GM18951 (cell line): ENCODE results near the gene BMPR2.

Experiments
- POLR2A ChIP-seq: IDR thresholded peaks from 4 replicates; pipeline ENCODE4 v1.6.1; 2011; ENCODE audit warnings: mild to moderate bottlenecking; ENCODE audit not compliant: insufficient read length, insufficient read depth; ENCODE audit errors: extremely low read depth
- in situ Hi-C: fragments of 300-500 bp; cut with MboI; formaldehyde crosslinking; loops from one replicate; pipeline ENCODE4 v1.12.0; 2022; ENCODE audit warnings: low sequenced_read_pairs, mixed read lengths, inconsistent platforms; ENCODE audit not compliant: unreplicated experiment

Gene BMPR2

GRCh38 chr2:202555356-202555755 lies 179.2 kb downstream of the BMPR2 start:
- no peak for TF ChIP-seq POLR2A
- in situ Hi-C loops = no loop called here

DNA sequence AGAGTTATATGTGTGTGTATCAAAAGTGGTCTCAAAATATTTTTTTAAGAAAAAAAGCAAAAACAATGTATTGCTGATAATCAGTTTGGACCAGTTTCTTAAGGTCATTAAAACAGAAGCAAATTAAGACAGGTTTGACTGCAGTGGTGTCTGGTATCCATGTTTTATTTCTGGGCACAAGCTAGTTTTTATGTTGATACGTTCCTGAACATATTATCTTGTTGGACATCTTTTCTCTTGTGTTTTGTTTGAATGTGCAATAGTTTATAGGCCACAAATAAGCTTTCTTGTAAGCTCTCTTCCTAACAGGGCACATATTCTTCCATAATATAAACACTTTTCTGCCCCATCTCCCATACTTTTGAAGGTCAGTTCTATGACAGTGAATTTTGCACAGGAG lies 184.1 kb downstream of the BMPR2 start:
- in situ Hi-C loops = no loop called here
- no peak for TF ChIP-seq POLR2A

GRCh38 chr2:202564226-202564625 lies 188.1 kb downstream of the BMPR2 start:
- in situ Hi-C loops = no loop called here
- TF ChIP-seq POLR2A = no peak

DNA sequence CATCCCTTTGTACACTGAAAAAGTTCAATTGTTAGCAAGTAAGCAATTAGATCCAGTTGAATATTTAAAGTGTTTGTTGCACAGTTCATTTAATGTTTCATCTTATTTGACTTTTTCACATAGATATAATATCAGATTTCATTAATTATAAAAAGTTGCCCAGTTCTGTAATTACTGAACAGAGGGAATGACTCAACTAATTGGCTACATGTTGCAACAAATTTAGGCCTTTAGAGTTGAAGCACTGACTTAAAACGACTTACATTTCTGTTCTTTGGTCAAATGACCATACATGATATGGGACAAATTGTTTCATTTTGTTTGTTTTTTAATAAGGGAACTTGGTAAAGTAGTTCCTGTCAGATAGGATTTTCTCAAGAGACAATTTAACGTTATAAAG lies 190.2 kb downstream of the BMPR2 start:
- in situ Hi-C loops = no loop called here
- TF ChIP-seq POLR2A = no peak

DNA sequence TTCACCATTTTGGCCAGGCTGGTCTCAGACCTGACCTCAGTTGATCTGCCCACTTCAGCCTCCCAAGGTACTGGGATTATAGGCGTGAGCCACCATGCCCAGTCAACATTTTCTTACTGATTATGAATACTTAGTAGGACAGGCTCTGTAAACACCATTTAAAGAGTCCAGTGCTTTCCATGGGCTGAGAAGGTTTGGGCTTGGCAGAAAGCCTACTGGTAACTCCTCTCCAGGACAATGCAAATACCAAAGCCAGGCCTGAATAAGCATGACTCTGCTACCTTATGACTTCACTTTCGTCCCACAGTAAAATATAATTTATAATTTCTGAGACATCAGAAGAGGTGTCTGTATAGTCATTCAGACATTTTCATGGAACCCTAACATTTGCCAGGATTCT lies 198.4 kb downstream of the BMPR2 start:
- in situ Hi-C loops = no loop called here

GRCh38 chr2:202575194-202575593 lies 199.1 kb downstream of the BMPR2 start:
- in situ Hi-C loops = loop anchor here (25.0 kb wide), 3 partner anchors 287 to 887 kb away; partner anchors contain the start of gene ICA1L

More for the DNA sequence above, 198.4 kb downstream of the BMPR2 start:
- TF ChIP-seq POLR2A = no peak

DNA sequence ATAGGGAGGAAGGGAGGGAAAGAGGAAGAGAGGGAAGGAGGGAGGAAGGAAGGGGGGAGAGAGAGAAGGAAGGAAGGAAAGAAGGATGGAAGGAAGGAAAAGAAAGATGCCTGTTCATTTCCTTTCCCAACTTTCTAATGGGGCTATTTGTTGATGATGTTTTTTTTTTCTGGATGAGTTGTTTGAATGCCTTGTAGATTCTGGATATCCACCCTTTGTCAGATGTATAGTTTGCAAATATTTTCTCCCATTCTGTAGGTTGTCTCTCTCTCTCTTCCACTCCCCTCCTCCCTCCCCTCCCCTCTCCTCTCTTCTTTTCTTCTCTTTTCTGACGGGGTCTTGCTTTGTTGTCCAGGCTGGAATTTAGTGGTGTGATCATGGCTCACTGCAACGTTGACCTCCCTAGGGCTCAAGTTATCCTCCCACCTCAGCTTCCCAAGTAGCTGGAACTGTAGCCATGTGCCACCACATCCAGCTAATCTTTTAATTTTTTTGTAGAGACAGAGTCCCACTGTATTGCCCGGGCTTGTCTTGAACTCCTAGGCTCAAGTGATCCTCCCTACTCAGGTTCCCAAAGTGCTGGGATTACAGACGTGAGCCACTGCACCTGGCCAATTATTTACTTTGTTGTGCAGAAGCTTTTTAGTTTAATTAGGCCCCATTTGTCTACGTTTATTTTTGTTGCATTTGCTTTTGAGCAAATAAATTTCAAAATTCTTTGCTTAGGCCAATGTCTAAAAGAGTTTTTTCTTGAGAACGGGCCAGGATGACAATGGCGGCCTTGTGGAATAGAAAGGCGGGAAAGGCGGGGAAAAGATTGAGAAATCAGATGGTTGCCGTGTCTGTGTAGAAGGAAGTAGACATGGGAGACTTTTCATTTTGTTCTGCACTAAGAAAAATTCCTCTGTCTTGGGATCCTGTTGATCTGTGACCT lies 201.4 kb downstream of the BMPR2 start:
- TF ChIP-seq POLR2A = no peak
- in situ Hi-C loops = loop anchor here (25.0 kb wide), 3 partner anchors 285 to 885 kb away; partner anchors contain the start of gene ICA1L

DNA sequence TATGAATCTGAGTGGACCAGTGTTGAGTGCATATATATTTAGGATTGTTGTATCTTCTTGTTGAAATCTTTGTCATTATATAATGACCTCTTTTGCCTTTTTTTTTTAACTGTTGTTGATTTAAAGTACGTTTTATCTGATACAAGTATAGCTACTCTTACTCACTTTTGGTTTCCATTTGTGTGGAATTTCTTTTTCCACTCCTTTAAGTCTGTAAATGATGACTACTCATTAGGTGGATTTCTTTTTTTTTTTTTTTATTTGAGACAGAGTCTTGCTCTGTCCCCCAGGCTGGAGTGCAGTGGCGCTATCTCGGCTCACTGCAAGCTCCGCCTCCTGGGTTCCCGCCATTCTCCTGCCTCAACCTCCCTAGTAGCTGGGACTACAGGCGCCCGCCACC lies 206.7 kb downstream of the BMPR2 start:
- in situ Hi-C loops = loop anchor here (25.0 kb wide), 3 partner anchors 279 to 879 kb away; partner anchors contain the start of gene ICA1L

- in situ Hi-C loops = loop anchor here (25.0 kb wide), 3 partner anchors 279 to 879 kb away; partner anchors contain the start of gene ICA1L
Measured at GRCh38 chr2:202583709-202584219, 207.6 kb downstream of the BMPR2 start.

GRCh38 chr2:202588647-202589581 lies 212.8 kb downstream of the BMPR2 start:
- in situ Hi-C loops = loop anchor here (25.0 kb wide), 3 partner anchors 273 to 873 kb away; partner anchors contain the start of gene ICA1L
- no peak for TF ChIP-seq POLR2A

More at GRCh38 chr2:202583709-202584219, 207.6 kb downstream of the BMPR2 start:
- no peak for TF ChIP-seq POLR2A

- in situ Hi-C loops = loop anchor here (25.0 kb wide), 3 partner anchors 273 to 873 kb away; partner anchors contain the start of gene ICA1L
- no peak for TF ChIP-seq POLR2A
Measured at GRCh38 chr2:202589582-202589949, 213.4 kb downstream of the BMPR2 start.

- in situ Hi-C loops = loop anchor here (25.0 kb wide), 3 partner anchors 270 to 870 kb away; partner anchors contain the start of gene ICA1L
Measured at GRCh38 chr2:202592566-202592965, 216.4 kb downstream of the BMPR2 start.

DNA sequence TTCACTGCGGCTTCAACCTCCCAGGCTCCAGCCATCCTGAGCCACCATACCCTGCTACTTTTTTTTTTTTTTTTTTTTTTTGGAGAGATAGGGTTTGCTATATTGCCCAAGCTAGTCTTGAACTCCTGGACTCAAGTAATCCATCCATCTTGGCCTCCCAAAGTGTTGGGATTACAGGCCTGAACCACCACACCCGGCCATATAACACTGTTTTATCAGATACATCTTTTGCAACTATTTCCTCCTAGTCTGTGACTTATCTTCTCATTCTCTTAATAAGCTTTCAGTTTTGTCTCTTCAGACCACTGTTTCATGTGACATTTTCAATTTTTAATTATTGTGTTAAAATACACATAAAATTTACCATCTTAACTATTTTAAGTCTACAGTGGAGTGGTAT lies 223.0 kb downstream of the BMPR2 start:
- no peak for TF ChIP-seq POLR2A
- in situ Hi-C loops = loop anchor here (25.0 kb wide), 3 partner anchors 263 to 863 kb away; partner anchors contain the start of gene ICA1L

More at GRCh38 chr2:202592566-202592965, 216.4 kb downstream of the BMPR2 start:
- no peak for TF ChIP-seq POLR2A
